Skin epidermis (tissue), 12 donors: ENCODE results near the gene PRR33.

ENCODE experiments used
- H3K27ac ChIP-seq, 21 experiments: fragments of 200-600 bp; sonication (generic) in 11 of 21; one replicate each; pipeline ENCODE4 v1.5.0; 2020; ENCODE audit warnings: mild to moderate bottlenecking in 3 of 21, inconsistent platforms in 2 of 21, moderate library complexity in 2 of 21
- H3K4me3 ChIP-seq, 7 experiments: fragments of 200-600 bp; sonication (generic) in 2 of 7; one replicate each; pipeline ENCODE4 v1.5.0; 2020; ENCODE audit warnings: inconsistent platforms in 2 of 7, mild to moderate bottlenecking in 2 of 7, moderate library complexity in 1 of 7

The PRR33 gene

DNA sequence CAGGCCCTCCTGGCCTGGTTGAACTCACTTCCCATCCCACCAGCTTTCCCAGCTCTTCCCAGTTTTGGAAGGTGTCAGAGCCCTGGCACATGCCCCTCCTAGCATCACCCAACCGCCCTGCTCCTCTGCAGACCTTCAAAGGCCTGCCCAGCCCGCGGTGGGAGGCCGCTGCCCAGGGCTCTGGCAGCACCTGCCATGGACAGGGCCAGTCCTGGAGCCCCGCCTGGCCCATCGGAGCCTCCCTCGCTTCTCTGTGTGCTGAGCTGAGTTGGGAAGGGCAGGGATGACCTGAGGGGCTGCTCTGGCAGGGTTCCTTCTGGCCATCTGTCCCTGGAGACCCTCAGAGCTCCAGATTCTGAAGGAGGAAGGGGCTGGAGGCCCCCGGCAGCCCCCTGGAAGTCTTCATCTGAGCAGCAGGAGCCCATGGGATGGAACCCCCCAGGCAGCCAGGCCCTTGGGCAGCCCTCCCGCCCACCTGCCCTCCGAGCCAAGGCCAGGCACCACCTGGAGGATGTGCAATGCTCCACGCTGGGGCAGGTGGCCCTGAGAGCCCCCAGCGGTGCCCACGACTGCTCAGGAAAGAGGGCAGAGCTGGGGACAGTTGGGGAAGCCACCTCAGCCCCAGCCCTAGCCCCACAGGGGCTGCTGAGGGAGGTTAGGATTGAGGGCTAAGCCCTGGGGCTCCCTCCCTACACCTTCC is 35.2 kb downstream of the PRR33 start:
- Histone ChIP-seq H3K27ac (no peak overlapping the region), H3K4me3 (no peak overlapping the region)

DNA sequence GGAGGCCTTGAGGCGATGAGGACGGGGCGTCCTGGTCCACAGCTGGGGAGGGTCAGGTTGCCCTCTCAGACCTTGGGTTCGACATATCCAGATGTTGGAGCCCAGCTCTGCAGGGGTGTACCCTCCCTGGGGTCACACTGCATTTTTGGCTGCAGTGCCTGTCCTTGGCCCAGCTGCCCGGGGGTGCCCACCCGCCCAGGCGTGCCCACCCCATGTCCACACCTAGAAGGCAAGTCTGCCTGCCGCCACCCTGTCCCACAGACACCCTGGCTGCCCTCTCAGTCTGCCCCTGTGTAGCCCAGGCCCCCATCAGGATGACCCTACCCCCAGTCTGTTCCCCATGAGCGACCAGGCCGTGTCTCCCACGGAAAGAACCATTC is 35.8 kb downstream of the PRR33 start:
- Histone ChIP-seq H3K4me3 (no peak overlapping the region), H3K27ac (no peak overlapping the region)

DNA sequence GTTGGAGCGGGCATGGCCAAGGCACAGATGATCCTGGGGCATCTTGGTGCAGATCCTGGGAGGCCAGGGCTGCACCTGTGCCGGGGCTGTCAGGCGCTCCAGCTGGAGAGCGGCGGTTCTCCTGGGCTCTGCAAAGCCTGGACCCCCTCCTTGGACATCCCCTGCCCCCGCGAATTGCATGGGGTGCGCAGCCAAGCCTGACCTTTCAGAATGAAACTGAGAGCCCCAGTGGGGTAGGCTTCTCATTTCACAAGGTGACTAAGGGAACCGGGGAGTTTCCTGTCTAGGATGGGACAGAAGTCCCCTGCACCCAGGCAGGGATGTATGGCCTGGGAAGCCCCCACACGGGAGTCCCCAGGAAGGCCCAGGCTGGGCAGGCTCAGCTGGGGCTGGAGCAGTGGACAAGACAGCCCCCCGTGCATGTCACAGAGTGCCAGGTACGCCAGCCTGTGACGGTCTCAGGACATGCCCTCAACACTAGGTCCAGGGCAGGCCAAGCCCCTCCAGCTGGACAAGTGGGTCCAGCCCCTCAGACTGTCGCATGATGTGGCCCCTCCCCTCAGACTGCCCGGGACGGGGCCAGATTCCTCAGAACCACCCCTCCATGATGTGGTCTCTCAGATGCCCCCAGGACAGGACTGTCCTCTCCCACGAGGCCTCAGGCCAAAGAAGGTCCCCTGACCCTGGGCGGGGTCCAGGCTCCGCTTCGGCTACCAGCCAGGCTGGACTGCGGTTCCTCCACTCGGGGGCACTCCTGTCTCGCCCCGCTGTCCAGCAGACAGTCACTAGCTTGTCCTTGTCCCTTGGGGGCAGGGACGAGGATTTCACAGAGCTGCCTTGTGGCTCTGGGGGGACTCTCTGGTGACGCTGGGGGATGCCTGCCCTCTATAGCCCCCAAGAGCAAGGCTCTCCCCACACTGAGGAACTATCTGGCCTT is 36.5 kb downstream of the PRR33 start:
- H3K4me3 ChIP-seq, result peak overlapping the region; percentile 17 to 54 (median 42)

GRCh38 chr11:1854132-1854948 is 37.4 kb downstream of the PRR33 start:
- peak overlapping the region in 17 of 21 experiments; percentile 54 to 97 (median 85) for H3K27ac ChIP-seq
- H3K4me3 ChIP-seq, result peak overlapping the region; percentile 17 to 54 (median 42)

More for the DNA sequence above, 36.5 kb downstream of the PRR33 start:
- peak overlapping the region in 10 of 21 experiments; percentile 81 to 97 (median 88) for H3K27ac ChIP-seq

- H3K27ac ChIP-seq, result peak overlapping the region; percentile 26 to 97 (median 84)
- peak overlapping the region; percentile 17 to 54 (median 42) for H3K4me3 ChIP-seq
Observed at GRCh38 chr11:1853376-1854131, 38.1 kb downstream of the PRR33 start.

DNA sequence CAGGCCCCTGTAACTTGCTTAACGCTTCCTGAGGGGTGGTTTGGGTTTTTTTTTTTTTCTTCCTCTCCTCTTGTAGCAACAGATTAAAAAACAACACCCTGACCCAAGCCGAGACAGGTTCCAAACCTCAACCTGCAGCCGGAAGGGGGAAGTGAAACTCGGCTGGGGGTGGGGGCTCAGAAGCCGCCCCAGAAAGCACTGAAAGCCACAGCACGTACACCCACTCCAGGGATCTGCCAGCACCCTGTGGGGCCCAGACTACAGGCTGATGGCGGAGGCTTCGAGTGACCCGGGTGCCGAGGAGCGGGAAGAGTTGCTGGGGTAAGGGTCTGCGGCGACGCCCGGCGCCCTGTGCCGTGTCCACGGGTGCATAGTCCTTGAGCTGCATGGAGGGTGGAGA is 38.8 kb downstream of the PRR33 start, which contains the start of gene LSP1:
Gene LSP1 (plus strand): TSS at position 208 of the 400 bp plus-strand sequence. CDS start 61 bp downstream, at position 269.
- Histone ChIP-seq H3K27ac (peak within 1 kb of the TSS; percentile 26 to 97 (median 84)), H3K4me3 (peak within 1 kb of the TSS; percentile 17 to 54 (median 42))

- Histone ChIP-seq H3K27ac (peak overlapping the region in 19 of 21 experiments; percentile 21 to 97 (median 84)), H3K4me3 (peak overlapping the region in 5 of 7 experiments; percentile 39 to 54 (median 47))
Observed at GRCh38 chr11:1852271-1852876, 39.3 kb downstream of the PRR33 start.

DNA sequence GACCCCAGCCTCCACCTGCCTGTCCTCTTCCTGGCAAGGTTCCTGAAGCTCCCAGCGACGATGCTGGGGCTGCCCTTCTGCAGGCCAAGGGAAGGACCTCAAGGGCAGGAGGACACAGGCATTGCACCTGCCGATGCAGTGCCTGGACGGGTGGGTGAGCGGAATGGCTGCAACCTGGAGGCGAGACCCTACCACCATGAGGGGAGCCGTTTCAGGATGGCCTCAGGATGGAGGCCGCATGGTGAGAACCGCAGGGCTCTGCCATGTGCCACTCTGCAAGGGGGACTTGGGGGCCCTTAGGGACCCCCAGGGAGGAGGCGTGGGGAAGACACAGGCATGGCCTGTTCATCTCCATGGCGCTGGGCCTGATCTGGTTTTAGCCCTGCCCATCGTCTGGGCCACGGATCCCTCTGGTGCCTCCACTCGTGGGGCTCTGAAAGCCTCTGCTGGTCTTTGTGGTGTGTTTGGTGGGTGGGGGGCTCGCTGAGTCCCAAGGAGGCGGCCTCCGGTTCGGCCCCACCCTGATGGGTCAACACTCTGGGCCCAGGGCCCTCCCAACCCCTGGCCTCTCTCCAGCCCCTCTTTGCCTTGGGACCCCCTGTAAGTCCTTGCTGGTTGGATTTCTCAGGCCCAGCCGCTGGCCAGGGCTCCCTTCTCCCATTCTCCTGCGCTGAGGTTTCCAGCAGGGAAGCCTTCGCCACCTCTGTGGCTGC is 40.1 kb downstream of the PRR33 start:
- H3K4me3 ChIP-seq, result no peak overlapping the region
- H3K27ac ChIP-seq, result peak overlapping the region in 19 of 21 experiments; percentile 21 to 97 (median 84)

DNA sequence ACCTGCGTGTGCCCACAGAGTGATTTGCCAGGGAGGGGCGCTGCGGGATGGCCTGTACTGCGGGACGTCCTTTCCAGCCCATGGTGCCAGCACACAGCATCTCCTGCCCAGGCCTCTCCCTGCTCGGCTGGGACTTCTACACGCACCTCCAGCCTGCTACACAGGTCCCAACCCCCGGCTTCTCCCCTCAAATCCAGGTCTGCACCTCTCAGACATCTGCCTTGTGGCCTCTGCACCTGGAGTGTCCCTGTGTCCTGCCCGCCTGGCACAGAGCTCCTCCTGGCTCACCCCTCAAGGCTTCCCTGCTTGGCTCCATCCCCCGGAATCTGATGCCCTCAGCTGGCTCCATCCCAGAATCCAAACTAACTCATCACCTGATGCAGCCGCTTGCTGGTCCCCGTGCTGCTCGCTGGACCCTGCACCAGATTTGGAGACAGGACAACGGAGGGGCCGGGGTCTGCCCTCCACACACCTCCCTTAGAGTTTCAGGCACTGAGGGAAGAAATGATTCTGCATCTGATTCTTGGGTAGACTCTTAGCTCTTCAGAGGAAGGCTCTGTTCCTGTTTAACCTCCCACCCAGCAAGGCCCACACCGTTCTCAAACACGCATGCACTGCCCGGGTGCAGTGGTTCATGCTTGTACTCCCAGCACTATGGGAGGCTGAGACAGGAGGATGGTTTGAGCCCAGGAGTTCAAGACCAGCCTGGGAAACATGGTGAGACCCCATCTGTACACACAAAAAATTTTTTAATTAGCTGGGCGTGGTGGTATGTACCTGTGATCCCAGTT is 42.9 kb downstream of the PRR33 start:
- H3K27ac ChIP-seq, result peak overlapping the region in 4 of 21 experiments; percentile 11 to 87 (median 72)
- no peak overlapping the region for H3K4me3 ChIP-seq

DNA sequence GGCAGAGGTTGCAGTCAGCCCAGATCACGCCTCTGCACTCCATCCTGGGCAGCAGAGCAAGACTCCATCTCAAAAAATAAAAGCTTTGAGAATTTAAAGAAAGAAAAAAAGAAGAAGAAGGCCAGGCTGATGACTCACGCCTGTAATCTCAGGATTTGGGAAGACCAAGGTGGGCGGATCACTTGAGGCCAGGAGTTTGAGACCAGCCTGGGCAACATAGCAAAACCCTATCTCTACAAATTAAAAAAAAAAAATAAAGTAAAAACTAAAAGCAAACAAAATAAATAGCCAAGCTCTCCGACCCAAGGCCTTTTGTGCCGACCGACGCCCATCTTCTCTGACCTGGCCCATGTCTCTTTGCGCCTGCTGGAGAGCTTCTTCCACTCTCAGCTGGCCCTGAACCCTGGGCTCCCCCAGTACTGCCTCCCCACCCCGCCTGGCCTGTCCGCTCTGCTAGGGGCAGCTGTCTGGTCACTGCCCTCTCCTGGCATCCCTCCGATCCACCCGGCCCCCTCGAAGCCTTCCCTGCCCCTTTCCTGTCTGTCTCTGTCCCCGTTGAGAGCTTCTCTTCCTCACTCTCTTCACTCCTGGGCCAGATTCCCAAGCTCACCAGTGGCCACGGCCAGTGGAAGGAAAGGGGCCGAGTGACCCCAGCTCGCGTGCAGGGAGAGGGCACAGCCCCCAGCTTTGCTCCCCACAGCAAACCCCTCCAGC is 43.6 kb downstream of the PRR33 start:
- Histone ChIP-seq H3K4me3 (no peak overlapping the region), H3K27ac (peak overlapping the region in 2 of 21 experiments; percentile 11 to 62)

DNA sequence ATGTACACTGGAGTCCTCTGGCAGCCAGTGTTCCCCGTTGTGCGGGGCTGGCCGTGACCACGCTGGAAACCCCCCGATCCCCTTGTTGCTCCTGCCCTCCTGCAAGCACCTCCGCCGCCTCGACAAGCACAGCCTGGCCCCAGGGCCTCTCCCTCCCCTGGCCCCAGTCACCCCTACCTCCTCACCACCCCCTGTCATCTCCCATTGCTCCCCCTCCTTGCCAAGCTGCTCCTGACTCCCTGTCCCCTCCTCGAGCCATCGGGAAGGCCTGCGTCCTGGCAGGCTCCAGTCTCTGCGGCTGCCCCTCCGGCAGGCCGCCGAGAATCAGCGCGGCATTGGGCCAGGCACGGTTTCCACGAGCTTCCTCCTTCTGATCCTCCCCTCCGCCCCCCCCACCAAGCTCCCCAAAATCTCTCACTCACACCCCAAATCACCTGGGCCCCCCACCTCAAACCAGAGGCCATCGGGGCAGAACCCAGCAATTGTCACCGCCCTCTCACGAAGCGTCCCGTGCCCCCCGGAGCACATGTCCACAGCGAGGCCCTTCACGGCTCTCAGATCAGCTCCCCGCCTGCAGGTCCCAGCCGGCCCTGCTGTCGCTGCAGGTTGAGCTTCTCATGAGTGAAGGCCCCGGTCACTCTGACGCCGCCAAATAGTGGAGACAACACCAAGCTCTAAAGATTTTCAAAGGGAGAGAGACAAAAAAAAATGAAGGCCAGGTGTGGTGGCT is 44.5 kb downstream of the PRR33 start:
- Histone ChIP-seq H3K4me3 (no peak overlapping the region), H3K27ac (peak overlapping the region in 1 of 21 experiments; percentile 35)

DNA sequence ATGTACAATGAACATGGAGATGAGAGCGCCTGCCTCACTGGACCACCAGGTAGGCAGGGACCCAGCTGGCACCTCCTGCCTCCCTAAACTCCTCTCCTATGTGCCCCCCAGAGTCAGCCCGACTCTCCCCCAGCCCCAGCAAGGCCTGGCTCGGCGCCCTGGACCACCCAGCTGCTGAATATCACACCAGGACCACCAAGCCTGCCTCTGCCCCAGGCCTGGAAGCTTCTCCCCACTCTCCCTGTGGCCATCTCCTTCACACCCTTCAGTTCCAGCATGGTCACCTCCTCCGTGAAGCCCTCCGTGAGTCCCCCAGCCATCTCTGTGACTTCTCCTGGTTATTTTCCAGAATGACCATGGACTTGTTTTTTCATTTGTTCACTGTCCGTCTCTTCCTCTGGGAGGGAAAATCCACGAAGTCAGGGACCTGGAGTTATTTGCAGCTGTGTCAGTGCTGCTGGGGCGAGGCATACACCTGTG is 45.2 kb downstream of the PRR33 start:
- no peak overlapping the region for H3K4me3 ChIP-seq
- peak overlapping the region in 3 of 21 experiments; percentile 61 to 84 (median 72) for H3K27ac ChIP-seq

DNA sequence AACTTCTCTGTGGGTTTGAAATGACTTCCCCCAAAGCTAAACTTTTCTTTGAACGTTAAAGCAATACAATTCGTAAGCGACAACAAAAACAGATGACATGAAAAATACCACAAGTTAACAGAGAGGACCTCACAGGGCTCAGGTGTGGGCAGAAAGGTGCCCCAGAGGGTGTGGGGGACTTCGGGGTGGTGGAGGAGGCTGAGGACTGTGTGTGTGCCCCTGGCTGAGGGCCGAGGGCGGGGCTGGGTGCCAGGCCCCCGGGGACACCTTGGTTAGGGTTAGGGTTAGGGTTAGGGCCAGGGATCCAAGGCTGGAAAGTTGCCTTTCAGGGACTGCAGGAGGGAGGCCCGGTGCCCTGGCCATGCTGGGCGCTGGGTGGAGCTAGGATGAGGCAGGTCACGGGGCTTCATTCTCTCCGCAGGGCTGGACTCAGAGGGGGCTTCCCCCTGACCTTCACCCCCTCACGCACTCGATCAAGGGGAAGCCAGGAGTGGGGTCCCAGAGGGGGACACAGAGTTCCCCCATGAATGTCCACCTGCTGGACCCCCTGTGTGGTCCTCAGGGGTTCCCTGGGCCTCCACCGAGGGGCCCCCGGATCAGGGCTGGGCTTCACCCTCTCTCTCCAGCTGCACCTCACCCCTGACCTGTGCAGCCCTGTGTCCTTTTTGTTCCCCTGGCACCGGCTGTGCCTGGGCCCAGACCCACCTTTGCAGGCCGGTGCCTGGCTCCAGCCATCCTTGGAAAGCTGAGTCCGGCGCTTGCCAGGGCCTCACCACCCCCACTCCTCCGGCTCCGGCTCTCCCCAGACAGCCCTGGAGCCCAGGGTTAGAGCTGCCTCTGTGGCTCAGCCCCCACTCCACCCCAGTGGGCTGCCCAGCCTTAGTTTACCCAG is 45.9 kb downstream of the PRR33 start:
- H3K27ac ChIP-seq, result peak overlapping the region in 14 of 21 experiments; percentile 3 to 84 (median 60)
- H3K4me3 ChIP-seq, result no peak overlapping the region

DNA sequence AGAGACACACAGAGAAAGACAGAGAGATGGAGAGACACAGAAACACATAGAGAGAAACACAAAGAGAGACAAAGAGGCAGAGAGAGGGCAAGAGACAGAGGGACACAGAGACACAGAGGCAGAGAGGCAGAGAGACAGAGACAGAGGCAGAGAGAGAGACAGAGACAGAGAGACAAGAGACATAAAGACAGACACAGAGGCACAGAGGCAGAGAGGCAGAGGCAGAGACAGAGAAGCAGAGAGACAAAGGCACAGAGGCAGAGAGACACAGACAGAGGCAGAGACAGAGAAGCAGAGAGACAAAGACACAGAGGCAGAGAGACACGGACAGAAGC is 46.6 kb downstream of the PRR33 start:
- Histone ChIP-seq H3K27ac (peak overlapping the region in 14 of 21 experiments; percentile 9 to 84 (median 62)), H3K4me3 (no peak overlapping the region)
